Measurements from ENCODE around the gene HSPG2. TPM values are rescaled to one million over a fixed set of nuclear protein-coding genes. Genes with fewer than 3 reads are reported as not detected.

The HSPG2 gene
- total and polyA plus RNA-seq, 8 donors = 50.4 to 164 (median 63.9) TPM

DNA sequence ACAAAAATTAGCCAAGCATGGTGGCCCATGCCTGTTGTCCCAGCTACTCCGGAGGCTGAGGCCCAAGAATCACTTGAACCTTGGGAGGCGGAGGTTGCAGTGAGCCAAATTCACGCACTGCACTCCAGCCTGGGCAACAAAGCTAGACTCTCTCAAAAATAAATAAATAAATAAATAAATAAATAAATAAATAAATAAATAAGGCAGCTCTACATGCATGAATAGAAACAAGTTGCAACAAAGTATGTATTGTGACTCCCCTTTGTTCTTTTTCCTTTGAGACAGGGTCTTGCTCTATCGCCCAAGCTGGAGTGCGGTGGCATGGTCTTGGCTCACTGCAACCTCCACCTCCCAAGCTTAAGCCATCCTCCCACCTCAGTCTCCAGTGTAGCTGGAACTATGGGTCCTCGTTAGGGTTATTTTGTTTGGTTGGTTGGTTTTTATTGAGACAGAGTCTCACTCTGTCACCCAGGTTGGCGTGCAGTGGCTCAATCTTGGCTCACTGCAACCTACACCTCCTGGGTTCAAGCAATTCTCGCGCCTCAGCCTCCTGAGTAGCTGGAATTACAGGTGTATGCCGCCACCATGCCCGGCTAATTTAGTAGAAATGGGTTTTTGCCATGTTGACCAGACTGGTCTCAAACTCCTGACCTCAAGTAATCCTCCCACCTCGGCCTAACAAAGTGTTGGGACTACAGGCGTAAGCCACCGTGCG, 162.1 kb downstream of the HSPG2 start:
- DNase-seq (no peak), ATAC-seq (no peak), FAIRE-seq (no peak)
- H3K9me3 ChIP-seq = no peaks in the 10 kb centered on the region
- no peak overlapping the region for H3K27ac ChIP-seq
- no peaks in the 10 kb centered on the region for H3K27me3 ChIP-seq
- 94 to 95% methylated on average over 15 of the region's 15 CpGs for WGBS, 2 donors
- intact Hi-C loops (cut with DNase I) = no loop called here
- H3K4me1 ChIP-seq = peaks cover 0 to 2% (median 0%) of the 10 kb centered on the region in 3 donors
- TF ChIP-seq, protein P1, sequence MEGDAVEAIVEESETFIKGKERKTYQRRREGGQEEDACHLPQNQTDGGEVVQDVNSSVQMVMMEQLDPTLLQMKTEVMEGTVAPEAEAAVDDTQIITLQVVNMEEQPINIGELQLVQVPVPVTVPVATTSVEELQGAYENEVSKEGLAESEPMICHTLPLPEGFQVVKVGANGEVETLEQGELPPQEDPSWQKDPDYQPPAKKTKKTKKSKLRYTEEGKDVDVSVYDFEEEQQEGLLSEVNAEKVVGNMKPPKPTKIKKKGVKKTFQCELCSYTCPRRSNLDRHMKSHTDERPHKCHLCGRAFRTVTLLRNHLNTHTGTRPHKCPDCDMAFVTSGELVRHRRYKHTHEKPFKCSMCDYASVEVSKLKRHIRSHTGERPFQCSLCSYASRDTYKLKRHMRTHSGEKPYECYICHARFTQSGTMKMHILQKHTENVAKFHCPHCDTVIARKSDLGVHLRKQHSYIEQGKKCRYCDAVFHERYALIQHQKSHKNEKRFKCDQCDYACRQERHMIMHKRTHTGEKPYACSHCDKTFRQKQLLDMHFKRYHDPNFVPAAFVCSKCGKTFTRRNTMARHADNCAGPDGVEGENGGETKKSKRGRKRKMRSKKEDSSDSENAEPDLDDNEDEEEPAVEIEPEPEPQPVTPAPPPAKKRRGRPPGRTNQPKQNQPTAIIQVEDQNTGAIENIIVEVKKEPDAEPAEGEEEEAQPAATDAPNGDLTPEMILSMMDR (IDR thresholded peaks at IDR 0.05) = no peak
- H3K4me3 ChIP-seq = no peak overlapping the region
- no peaks in the 10 kb centered on the region for H3K36me3 ChIP-seq

DNA sequence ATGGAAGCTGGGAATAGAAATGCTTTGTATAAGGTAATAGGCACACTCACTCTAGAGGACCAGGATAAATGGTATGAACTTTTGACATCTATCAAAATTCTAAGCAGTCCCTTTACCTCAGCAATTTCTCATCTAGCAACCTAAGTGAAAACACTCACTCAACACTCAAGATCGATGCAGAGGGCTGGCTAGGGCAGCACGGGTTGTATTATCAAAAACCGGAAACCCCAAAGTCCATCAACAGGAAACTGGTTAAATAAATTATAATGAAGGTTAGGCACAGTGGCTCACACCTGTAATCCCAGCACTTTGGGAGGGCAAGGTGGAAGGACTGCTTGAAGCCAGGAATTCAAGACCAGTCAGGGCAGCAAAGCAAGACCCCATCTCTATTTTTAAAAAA, 163.5 kb downstream of the HSPG2 start:
- FAIRE-seq (no peak), DNase-seq (no peak), ATAC-seq (peak in 2 of 4 donors; percentile 23 to 39)
- H3K27me3 ChIP-seq = no peaks in the 10 kb centered on the region
- H3K4me3 ChIP-seq = no peak overlapping the region
- H3K4me1 ChIP-seq = peaks cover 0 to 2% (median 0%) of the 10 kb centered on the region in 3 donors
- WGBS, 2 donors = 43 to 49% methylated on average over 3 of the region's 3 CpGs
- no peaks in the 10 kb centered on the region for H3K9me3 ChIP-seq
- intact Hi-C loops (cut with DNase I) = no loop called here
- TF ChIP-seq, protein P1 (IDR thresholded peaks at IDR 0.05) = no peak
- H3K27ac ChIP-seq = no peak overlapping the region
- no peaks in the 10 kb centered on the region for H3K36me3 ChIP-seq

Other genes starting within 250 kb of the HSPG2 start
- 10 to 100 TPM; 24.3 to 30.6 (median 26.0) TPM for gene USP48, start 154.2 kb downstream of the HSPG2 start, total RNA-seq
- gene USP48, start 154.2 kb downstream of the HSPG2 start, polyA plus RNA-seq = 10 to 100 TPM; 14.9 to 26.4 TPM
- under 1 TPM in 5 of 6 donors, not detected in 1; 0.05 to 0.22 (median 0.09) TPM for gene LDLRAD2, start 125.0 kb downstream of the HSPG2 start, total RNA-seq
- 1 to 10 TPM; 1.3 to 3.0 TPM for gene LDLRAD2, start 125.0 kb downstream of the HSPG2 start, polyA plus RNA-seq
- gene CELA3B, start 39.7 kb upstream of the HSPG2 start, total RNA-seq = over 10,000 TPM in 4 of 6 donors, 1,000 to 10,000 TPM in 2; 2,923 to 21,242 (median 14,470) TPM
- over 10,000 TPM in 1 of 2 donors, 1,000 to 10,000 TPM in 1; 6,851 to 15,141 TPM for gene CELA3B, start 39.7 kb upstream of the HSPG2 start, polyA plus RNA-seq
- gene CELA3A, start 64.3 kb upstream of the HSPG2 start, total RNA-seq = over 10,000 TPM; 17,183 to 55,024 (median 35,269) TPM
- over 10,000 TPM; 21,682 to 31,636 TPM for gene CELA3A, start 64.3 kb upstream of the HSPG2 start, polyA plus RNA-seq
- 100 to 1,000 TPM in 2 of 6 donors, 10 to 100 TPM in 4; 43.0 to 128 (median 63.4) TPM for gene CDC42, start 115.4 kb upstream of the HSPG2 start, total RNA-seq
- gene CDC42, start 115.4 kb upstream of the HSPG2 start, polyA plus RNA-seq = 10 to 100 TPM; 36.6 to 80.5 TPM
- gene WNT4, start 205.8 kb upstream of the HSPG2 start, total RNA-seq = 1 to 10 TPM in 5 of 6 donors, under 1 TPM in 1; 0.69 to 6.8 (median 3.0) TPM
- gene WNT4, start 205.8 kb upstream of the HSPG2 start, polyA plus RNA-seq = 10 to 100 TPM in 1 of 2 donors, 1 to 10 TPM in 1; 6.5 to 17.6 TPM

Data from pancreas (tissue), 10 donors.